Astrocyte (in vitro differentiated cells and primary cell): Measurements from ENCODE around the gene POU2F3. TPM values are rescaled to one million over a fixed set of nuclear protein-coding genes. Genes with fewer than 3 reads are reported as not detected.
A peak's percentile ranks its signal among the peaks of the same experiment; 100 is the strongest.

Source experiments
- DNase-seq: peaks from one replicate; pipeline ENCODE4 v3.0.0-alpha.2; 2010; ENCODE audit warnings: low read depth
- FAIRE-seq: peaks from 2 replicates; lab custom pipeline; 2011; peaks lifted over from hg19 to GRCh38; lab: Jason Lieb, UNC
- H2AFZ ChIP-seq: 2 replicates; pipeline ENCODE4 v1.6.0; 2012; ENCODE audit warnings: low read depth, low read length, inconsistent platforms
- H3K27ac ChIP-seq: 2 replicates; pipeline ENCODE4 v1.5.1; 2011; ENCODE audit warnings: low read depth, low read length, inconsistent platforms
- H3K27me3 ChIP-seq: 2 replicates; pipeline ENCODE4 v1.6.0; 2011; ENCODE audit warnings: low read length, inconsistent platforms; ENCODE audit not compliant: insufficient read depth
- H3K36me3 ChIP-seq: 2 replicates; pipeline ENCODE4 v1.5.1; 2011; ENCODE audit warnings: low read length, inconsistent platforms; ENCODE audit not compliant: insufficient read depth
- H3K4me1 ChIP-seq: 2 replicates; pipeline ENCODE4 v1.5.1; 2011; ENCODE audit warnings: low read length, inconsistent platforms; ENCODE audit not compliant: insufficient read depth
- H3K4me2 ChIP-seq: 2 replicates; pipeline ENCODE4 v1.6.0; 2012; ENCODE audit warnings: low read length, inconsistent platforms
- H3K4me3 ChIP-seq: 2 replicates; pipeline ENCODE4 v1.5.1; 2011; ENCODE audit warnings: low read depth, mild to moderate bottlenecking, low read length, inconsistent platforms; ENCODE audit not compliant: insufficient read depth
- H3K79me2 ChIP-seq: 2 replicates; pipeline ENCODE4 v1.6.0; 2012; ENCODE audit warnings: mild to moderate bottlenecking, low read length, inconsistent platforms; ENCODE audit not compliant: insufficient read depth
- H3K9ac ChIP-seq: 2 replicates; pipeline ENCODE4 v1.6.0; 2012; ENCODE audit warnings: mild to moderate bottlenecking, low read length, inconsistent platforms
- H3K9me3 ChIP-seq: 2 replicates; pipeline ENCODE4 v1.5.1; 2012; ENCODE audit warnings: low read depth, mild to moderate bottlenecking, low read length, inconsistent platforms; ENCODE audit not compliant: insufficient read depth
- H4K20me1 ChIP-seq: 2 replicates; pipeline ENCODE4 v1.6.0; 2012; ENCODE audit warnings: low read length, inconsistent platforms; ENCODE audit not compliant: insufficient read depth
- H3K27ac Mint-ChIP-seq: one replicate; pipeline ENCODE4 v1.8.0; 2021; ENCODE audit warnings: mild to moderate bottlenecking, mixed read lengths; ENCODE audit not compliant: unreplicated experiment
- H3K27me3 Mint-ChIP-seq: one replicate; pipeline ENCODE4 v1.8.0; 2021; ENCODE audit warnings: low read depth, mixed read lengths; ENCODE audit not compliant: unreplicated experiment
- H3K36me3 Mint-ChIP-seq: one replicate; pipeline ENCODE4 v1.8.0; 2021; ENCODE audit warnings: low read depth, mixed read lengths; ENCODE audit not compliant: unreplicated experiment
- H3K4me1 Mint-ChIP-seq: one replicate; pipeline ENCODE4 v1.8.0; 2021; ENCODE audit warnings: low read depth, mixed read lengths; ENCODE audit not compliant: unreplicated experiment
- H3K4me3 Mint-ChIP-seq: one replicate; pipeline ENCODE4 v1.8.0; 2021; ENCODE audit warnings: mild to moderate bottlenecking, moderate library complexity, mixed read lengths; ENCODE audit not compliant: unreplicated experiment
- H3K9me3 Mint-ChIP-seq: one replicate; pipeline ENCODE4 v1.8.0; 2021; ENCODE audit warnings: mild to moderate bottlenecking, mixed read lengths; ENCODE audit not compliant: unreplicated experiment
- EZH2 ChIP-seq: IDR thresholded peaks from 2 replicates; pipeline ENCODE4 v1.6.1; 2012; ENCODE audit warnings: mild to moderate bottlenecking, low read length, inconsistent platforms; ENCODE audit not compliant: insufficient read depth
- total RNA-seq: library from RNA; stranded (reverse); gene quantifications from 2 replicates; pipeline ENCODE4 v1.2.1, GENCODE V29; 2021
- TF ChIP-seq, protein P1 (sequence below): IDR thresholded peaks from 2 replicates; pipeline ENCODE4 v1.5.1; 2011; ENCODE audit warnings: low read depth, mild to moderate bottlenecking, inconsistent platforms, low read length, moderate library complexity; ENCODE audit not compliant: insufficient read depth

POU2F3 gene
- total RNA-seq, 1 donor from 2014 or later: 0.20 TPM

DNA sequence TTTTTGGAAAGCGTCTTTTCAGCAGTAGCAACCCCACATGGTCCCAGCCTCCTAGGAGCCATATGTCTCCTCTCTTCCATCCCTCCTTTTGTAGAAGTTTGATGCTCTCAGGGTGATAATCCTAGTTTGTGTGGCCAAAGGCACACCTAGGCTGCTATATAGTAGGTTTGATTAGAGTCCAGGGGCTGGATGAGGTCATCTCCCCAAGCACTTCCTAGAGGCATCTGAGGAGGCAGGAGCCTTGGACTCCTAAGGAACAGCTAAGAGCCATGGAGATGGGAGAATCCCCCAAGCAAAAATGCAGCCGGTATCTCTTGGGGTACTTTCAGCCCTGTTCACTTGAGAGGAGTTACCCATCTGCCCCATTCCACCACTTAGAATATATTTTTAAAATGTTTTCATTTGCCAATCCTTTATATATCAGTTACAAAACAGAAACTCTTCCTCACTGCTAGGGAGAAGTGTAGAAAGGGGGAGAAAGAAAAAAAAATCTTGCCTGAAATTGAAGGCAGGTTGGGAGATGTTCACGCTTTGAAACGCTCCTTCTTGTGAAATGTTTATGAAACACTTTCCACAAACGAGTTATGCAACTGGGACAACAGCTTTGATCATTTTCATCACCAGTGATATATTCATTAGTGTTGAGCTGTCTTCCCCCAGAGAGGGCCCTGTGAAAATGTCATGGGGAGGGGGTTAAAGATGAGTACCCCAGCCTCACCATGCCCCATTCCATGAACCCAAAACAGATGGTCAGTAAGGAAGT is 53.3 kb downstream of the POU2F3 start:
- Histone ChIP-seq H3K9me3 (no peaks in the 10 kb centered on the region), H3K27ac (no peak overlapping the region), H3K4me1 (peaks cover 2% of the 10 kb centered on the region), H3K9ac (no peak overlapping the region), H3K79me2 (no peaks in the 10 kb centered on the region), H2AFZ (no peak overlapping the region), H3K4me2 (no peak overlapping the region), H3K36me3 (no peaks in the 10 kb centered on the region), H4K20me1 (no peaks in the 10 kb centered on the region), H3K4me3 (no peak overlapping the region), H3K27me3 (peaks cover 44% of the 10 kb centered on the region)
- H3K27me3 Mint-ChIP-seq: peaks cover 67% of the 10 kb centered on the region
- FAIRE-seq (no peak), DNase-seq (no peak)
- H3K9me3 Mint-ChIP-seq: no peaks in the 10 kb centered on the region
- no peak overlapping the region for H3K4me3 Mint-ChIP-seq
- TF ChIP-seq, protein P1, sequence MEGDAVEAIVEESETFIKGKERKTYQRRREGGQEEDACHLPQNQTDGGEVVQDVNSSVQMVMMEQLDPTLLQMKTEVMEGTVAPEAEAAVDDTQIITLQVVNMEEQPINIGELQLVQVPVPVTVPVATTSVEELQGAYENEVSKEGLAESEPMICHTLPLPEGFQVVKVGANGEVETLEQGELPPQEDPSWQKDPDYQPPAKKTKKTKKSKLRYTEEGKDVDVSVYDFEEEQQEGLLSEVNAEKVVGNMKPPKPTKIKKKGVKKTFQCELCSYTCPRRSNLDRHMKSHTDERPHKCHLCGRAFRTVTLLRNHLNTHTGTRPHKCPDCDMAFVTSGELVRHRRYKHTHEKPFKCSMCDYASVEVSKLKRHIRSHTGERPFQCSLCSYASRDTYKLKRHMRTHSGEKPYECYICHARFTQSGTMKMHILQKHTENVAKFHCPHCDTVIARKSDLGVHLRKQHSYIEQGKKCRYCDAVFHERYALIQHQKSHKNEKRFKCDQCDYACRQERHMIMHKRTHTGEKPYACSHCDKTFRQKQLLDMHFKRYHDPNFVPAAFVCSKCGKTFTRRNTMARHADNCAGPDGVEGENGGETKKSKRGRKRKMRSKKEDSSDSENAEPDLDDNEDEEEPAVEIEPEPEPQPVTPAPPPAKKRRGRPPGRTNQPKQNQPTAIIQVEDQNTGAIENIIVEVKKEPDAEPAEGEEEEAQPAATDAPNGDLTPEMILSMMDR: no peak
- TF ChIP-seq EZH2: no peak
- no peaks in the 10 kb centered on the region for H3K36me3 Mint-ChIP-seq
- H3K27ac Mint-ChIP-seq: no peak overlapping the region
- no peaks in the 10 kb centered on the region for H3K4me1 Mint-ChIP-seq

DNA sequence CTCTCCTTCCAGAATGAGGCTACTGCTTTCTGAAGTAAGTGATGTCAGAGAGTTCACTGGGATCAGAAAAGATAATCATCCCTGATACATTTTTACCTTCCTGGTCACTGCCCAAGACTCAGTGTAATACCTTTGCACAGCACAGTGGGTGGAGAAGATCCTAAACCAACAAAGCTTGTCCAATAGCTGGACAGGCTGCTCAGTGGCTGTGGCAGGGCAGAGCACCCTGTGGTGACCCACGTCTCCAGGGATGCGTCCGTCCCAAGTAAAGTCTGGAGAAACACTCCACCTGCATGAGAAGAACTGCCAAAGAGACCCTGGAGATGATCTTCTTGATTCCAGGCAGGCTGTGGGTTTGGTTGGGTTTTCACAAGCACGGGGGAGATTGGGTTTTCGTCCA is 54.2 kb downstream of the POU2F3 start:
- H2AFZ ChIP-seq: no peak overlapping the region
- H3K9me3 ChIP-seq: no peaks in the 10 kb centered on the region
- no peaks in the 10 kb centered on the region for H3K4me1 Mint-ChIP-seq
- no peaks in the 10 kb centered on the region for H4K20me1 ChIP-seq
- no peak overlapping the region for H3K4me3 ChIP-seq
- peaks cover 47% of the 10 kb centered on the region for H3K27me3 ChIP-seq
- H3K9ac ChIP-seq: no peak overlapping the region
- H3K4me2 ChIP-seq: no peak overlapping the region
- no peaks in the 10 kb centered on the region for H3K9me3 Mint-ChIP-seq
- no peaks in the 10 kb centered on the region for H3K36me3 Mint-ChIP-seq
- DNase-seq (no peak), FAIRE-seq (no peak)
- no peaks in the 10 kb centered on the region for H3K36me3 ChIP-seq
- H3K79me2 ChIP-seq: no peaks in the 10 kb centered on the region
- peaks cover 68% of the 10 kb centered on the region for H3K27me3 Mint-ChIP-seq
- H3K27ac Mint-ChIP-seq: no peak overlapping the region
- no peak for TF ChIP-seq EZH2
- TF ChIP-seq, protein P1: no peak
- H3K4me1 ChIP-seq: peaks cover 2% of the 10 kb centered on the region
- H3K27ac ChIP-seq: no peak overlapping the region
- H3K4me3 Mint-ChIP-seq: no peak overlapping the region

DNA sequence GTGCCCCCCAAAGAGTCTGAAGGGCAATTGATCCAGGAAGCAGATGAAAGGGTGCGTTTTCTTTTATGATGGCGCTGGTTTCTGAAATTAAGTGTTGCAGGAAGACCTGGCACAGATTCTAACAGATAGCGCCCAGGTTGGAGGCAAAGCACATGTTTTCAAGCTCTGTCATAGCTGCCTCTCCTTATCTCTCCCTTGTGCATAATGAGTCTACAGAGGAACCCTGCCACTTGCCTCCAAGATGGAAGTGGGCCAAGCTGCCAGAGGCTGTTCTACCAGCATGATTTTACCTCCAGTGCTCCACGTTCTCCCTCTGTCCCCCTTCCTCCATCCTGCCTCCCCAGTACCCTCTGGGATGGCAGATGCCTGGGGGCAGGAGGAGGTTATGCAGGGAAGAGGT is 55.2 kb downstream of the POU2F3 start:
- H3K27me3 Mint-ChIP-seq: peaks cover 68% of the 10 kb centered on the region
- H3K9ac ChIP-seq: no peak overlapping the region
- no peaks in the 10 kb centered on the region for H4K20me1 ChIP-seq
- no peak overlapping the region for H3K4me3 Mint-ChIP-seq
- no peak overlapping the region for H3K27ac Mint-ChIP-seq
- no peaks in the 10 kb centered on the region for H3K79me2 ChIP-seq
- DNase-seq: peak; percentile 37
- H3K36me3 ChIP-seq: no peaks in the 10 kb centered on the region
- no peak overlapping the region for H3K27ac ChIP-seq
- peaks cover 2% of the 10 kb centered on the region for H3K4me1 ChIP-seq
- no peaks in the 10 kb centered on the region for H3K36me3 Mint-ChIP-seq
- no peaks in the 10 kb centered on the region for H3K4me1 Mint-ChIP-seq
- TF ChIP-seq EZH2: no peak
- TF ChIP-seq, protein P1: no peak
- peaks cover 45% of the 10 kb centered on the region for H3K27me3 ChIP-seq
- FAIRE-seq: no peak
- H3K9me3 Mint-ChIP-seq: no peaks in the 10 kb centered on the region
- H3K9me3 ChIP-seq: no peaks in the 10 kb centered on the region
- no peak overlapping the region for H2AFZ ChIP-seq
- H3K4me3 ChIP-seq: no peak overlapping the region
- no peak overlapping the region for H3K4me2 ChIP-seq
